ENCODE data around the gene LYG2. TPM values are rescaled to one million over a fixed set of nuclear protein-coding genes. Genes with fewer than 3 reads are reported as not detected.
"Not testable (repeated sequence)": the region's sequence is repeated elsewhere in the genome, so short reads cannot be mapped to it uniquely, and the experiment has no call there.

LYG2 gene
- total RNA-seq (2021), result not detected in 2 replicates
- not detected for Bru-seq, nascent RNA
- not detected for BruChase-seq, experiment 1, labeled RNA remaining after a 2-hour chase
- not detected for BruChase-seq, experiment 2, labeled RNA remaining after a 6-hour chase
- long read RNA-seq, partial matches to known transcripts, result 0 of 1 reads
- long read RNA-seq, other reads (novel, unspliced or antisense), result 1 of 1 reads

DNA sequence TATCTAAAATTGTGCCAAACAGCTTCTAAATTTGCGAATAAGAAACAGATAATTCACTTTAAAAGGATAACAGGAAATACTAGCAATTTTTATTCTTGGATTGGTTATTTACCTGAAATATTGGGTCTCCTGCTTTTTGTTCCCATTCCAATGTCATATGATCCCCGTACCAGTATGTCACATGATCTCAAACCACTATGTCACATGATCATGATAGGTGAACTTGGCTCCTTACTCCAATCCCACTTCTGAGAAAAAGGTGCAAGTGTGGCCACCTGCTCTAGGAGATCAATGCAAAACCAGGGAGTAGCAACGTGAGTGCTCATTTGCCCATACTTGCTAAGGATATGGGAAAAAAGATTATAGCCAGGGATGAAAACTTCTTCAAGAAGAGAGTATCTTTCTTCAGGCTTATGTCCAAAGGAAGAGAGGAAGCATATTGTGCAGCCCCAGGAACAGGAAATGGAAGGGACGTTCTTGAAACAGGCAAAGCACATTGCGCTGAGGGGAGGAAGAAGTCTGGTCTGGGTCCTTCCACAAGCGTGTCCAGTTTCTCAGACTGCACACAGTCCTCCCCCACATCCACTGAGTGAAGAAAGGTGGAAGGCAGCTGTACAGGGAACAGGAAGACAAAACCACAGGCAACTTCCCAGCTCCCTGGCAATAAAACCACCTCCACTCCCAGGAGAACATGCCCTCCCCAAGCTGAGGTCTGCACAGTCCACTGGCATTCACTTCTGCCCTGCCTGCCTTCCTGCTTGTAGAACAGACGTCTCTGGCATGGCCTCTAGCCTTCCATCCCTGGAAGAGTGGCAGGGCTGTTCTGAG, at the start of gene LYG2:
Gene LYG2, minus strand, starts transcription at position 176 of the 828 bp plus-strand sequence. CDS start 1,406 bp downstream, outside the sequence.
- H3K4me1 ChIP-seq (ENCODE audit: insufficient read depth, low read length, poor library complexity, severe bottlenecking), result no peaks in the 10 kb centered on the region
- H3K4me3 ChIP-seq (ENCODE audit: low read depth, low read length, poor library complexity, severe bottlenecking), result no peak within 1 kb of the TSS
- ChIA-PET CTCF (no interaction called here), POLR2A (ENCODE audit: low non-redundant PET) (no interaction called here)
- no peak within 1 kb of the TSS for H3K27ac ChIP-seq (ENCODE audit: low read depth, low read length, poor library complexity, severe bottlenecking)
- BruUV-seq (replicated peaks), result no TSS peak
- no peaks in the 10 kb centered on the region for H3K36me3 ChIP-seq (ENCODE audit: insufficient read depth, low read length, poor library complexity, severe bottlenecking)
- TF ChIP-seq, protein P1, sequence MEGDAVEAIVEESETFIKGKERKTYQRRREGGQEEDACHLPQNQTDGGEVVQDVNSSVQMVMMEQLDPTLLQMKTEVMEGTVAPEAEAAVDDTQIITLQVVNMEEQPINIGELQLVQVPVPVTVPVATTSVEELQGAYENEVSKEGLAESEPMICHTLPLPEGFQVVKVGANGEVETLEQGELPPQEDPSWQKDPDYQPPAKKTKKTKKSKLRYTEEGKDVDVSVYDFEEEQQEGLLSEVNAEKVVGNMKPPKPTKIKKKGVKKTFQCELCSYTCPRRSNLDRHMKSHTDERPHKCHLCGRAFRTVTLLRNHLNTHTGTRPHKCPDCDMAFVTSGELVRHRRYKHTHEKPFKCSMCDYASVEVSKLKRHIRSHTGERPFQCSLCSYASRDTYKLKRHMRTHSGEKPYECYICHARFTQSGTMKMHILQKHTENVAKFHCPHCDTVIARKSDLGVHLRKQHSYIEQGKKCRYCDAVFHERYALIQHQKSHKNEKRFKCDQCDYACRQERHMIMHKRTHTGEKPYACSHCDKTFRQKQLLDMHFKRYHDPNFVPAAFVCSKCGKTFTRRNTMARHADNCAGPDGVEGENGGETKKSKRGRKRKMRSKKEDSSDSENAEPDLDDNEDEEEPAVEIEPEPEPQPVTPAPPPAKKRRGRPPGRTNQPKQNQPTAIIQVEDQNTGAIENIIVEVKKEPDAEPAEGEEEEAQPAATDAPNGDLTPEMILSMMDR (conservative IDR thresholded peaks at IDR 0.05; ENCODE audit: low read depth, low read length), result no peak
- TF ChIP-seq EZH2 (IDR thresholded peaks at IDR 0.05; ENCODE audit: borderline replicate concordance, low read depth, low read length, poor library complexity, severe bottlenecking), result no peak
- intact Hi-C loops (cut with micrococcal nuclease; ENCODE audit: unreplicated experiment), result no loop called here
- no peaks in the 10 kb centered on the region for H3K27me3 ChIP-seq (replicated peaks; ENCODE audit: insufficient read depth, low read depth, low read length, poor library complexity)
- no peak for DNase-seq (ENCODE audit: low spot score)
- no peaks in the 10 kb centered on the region for H3K9me3 ChIP-seq (ENCODE audit: low read depth, low read length, poor library complexity, severe bottlenecking)

DNA sequence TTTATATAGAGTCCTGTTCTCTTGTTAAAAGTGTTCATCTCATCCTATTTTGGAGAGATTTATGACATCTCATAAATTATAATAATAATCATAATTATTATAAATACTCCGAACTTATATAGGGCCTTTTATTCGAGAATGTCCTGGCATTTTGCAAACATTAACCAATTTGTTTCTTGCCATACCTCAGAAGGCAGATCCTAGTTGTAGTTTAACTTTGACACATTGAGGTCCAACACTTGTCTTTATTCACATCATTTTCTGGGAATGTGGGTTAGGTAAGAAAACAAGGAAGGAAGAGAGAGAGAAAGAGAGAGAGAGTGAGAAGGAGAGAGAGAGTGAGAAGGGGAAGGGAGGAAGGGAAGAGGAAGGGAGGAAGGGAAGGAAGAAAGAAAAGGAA, 45.6 kb upstream of the LYG2 start, which contains the start of gene LYG1:
Gene LYG1, minus strand, starts transcription at position 101 of the 400 bp plus-strand sequence. CDS start 5,527 bp downstream, outside the sequence.
- BruUV-seq (replicated peaks); H3K4me1 ChIP-seq (ENCODE audit: insufficient read depth, low read length, poor library complexity, severe bottlenecking): not testable (repeated sequence)

GRCh38 chr2:99299580-99299979, 44.1 kb upstream of the LYG2 start:
- CTCF ChIA-PET, result no interaction called here

More for the DNA sequence above, 45.6 kb upstream of the LYG2 start, which contains the start of gene LYG1:
- DNase-seq (ENCODE audit: low spot score); H3K36me3 ChIP-seq (ENCODE audit: insufficient read depth, low read length, poor library complexity, severe bottlenecking); H3K9me3 ChIP-seq (ENCODE audit: low read depth, low read length, poor library complexity, severe bottlenecking); H3K27me3 ChIP-seq (replicated peaks; ENCODE audit: insufficient read depth, low read depth, low read length, poor library complexity); H3K27ac ChIP-seq (ENCODE audit: low read depth, low read length, poor library complexity, severe bottlenecking); H3K4me3 ChIP-seq (ENCODE audit: low read depth, low read length, poor library complexity, severe bottlenecking); POLR2A ChIA-PET (ENCODE audit: low non-redundant PET); CTCF ChIA-PET; intact Hi-C loops (cut with micrococcal nuclease; ENCODE audit: unreplicated experiment): not testable (repeated sequence)

More at GRCh38 chr2:99299580-99299979, 44.1 kb upstream of the LYG2 start:
- no peak for DNase-seq (ENCODE audit: low spot score)
- Histone ChIP-seq H3K4me1 (ENCODE audit: insufficient read depth, low read length, poor library complexity, severe bottlenecking) (no peaks in the 10 kb centered on the region), H3K27me3 (replicated peaks; ENCODE audit: insufficient read depth, low read depth, low read length, poor library complexity) (no peaks in the 10 kb centered on the region), H3K9me3 (ENCODE audit: low read depth, low read length, poor library complexity, severe bottlenecking) (no peaks in the 10 kb centered on the region), H3K27ac (ENCODE audit: low read depth, low read length, poor library complexity, severe bottlenecking) (no peak overlapping the region), H3K36me3 (ENCODE audit: insufficient read depth, low read length, poor library complexity, severe bottlenecking) (no peaks in the 10 kb centered on the region), H3K4me3 (ENCODE audit: low read depth, low read length, poor library complexity, severe bottlenecking) (no peak overlapping the region)
- POLR2A ChIA-PET (ENCODE audit: low non-redundant PET), result no interaction called here
- no TSS peak for BruUV-seq (replicated peaks)
- intact Hi-C loops (cut with micrococcal nuclease; ENCODE audit: unreplicated experiment), result no loop called here
- TF ChIP-seq, protein P1 (conservative IDR thresholded peaks at IDR 0.05; ENCODE audit: low read depth, low read length), result no peak
- TF ChIP-seq EZH2 (IDR thresholded peaks at IDR 0.05; ENCODE audit: borderline replicate concordance, low read depth, low read length, poor library complexity, severe bottlenecking), result no peak
